Pons (tissue), 1 donor: ENCODE measurements around the gene NOP9.
A peak's percentile ranks its signal among the peaks of the same experiment; 100 is the strongest.

Experiments
- DNase-seq: peaks from one replicate; pipeline ENCODE4 v3.0.0-alpha.2; 2016; ENCODE audit warnings: low spot score

Gene NOP9

GRCh38 chr14:24262821-24263733 is 36.6 kb upstream of the NOP9 start, which contains the start of gene TGM1:
Gene TGM1, minus strand, starts transcription at chr14:24263177. Its CDS starts 825 bp downstream, at chr14:24262352.
- DNase-seq: no peak

GRCh38 chr14:24263848-24264247 is 35.8 kb upstream of the NOP9 start:
- no peak for DNase-seq

GRCh38 chr14:24264298-24264697 is 35.4 kb upstream of the NOP9 start:
- no peak for DNase-seq

- DNase-seq: no peak
Measured at GRCh38 chr14:24266344-24267244, 33.1 kb upstream of the NOP9 start.

DNA sequence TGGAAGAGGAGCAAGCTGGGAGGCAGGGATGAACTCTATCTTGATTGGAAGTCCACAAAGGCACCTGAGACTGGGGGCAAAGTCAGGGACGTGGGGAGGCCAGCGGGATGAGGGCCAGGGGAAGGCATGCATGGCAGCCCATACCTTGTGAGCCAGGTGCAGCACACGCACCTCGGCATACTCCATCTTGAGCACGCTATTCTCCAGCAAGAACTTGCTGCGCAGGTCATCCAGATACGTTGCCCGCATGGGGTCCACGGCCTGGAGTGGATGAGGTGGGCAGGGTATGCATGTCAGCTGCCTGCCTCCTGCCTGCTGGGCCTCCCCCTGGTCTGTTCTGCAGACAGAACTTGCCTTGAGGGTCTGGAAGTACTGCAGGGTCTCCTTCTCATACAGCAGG is 32.1 kb upstream of the NOP9 start:
- DNase-seq: no peak

DNA sequence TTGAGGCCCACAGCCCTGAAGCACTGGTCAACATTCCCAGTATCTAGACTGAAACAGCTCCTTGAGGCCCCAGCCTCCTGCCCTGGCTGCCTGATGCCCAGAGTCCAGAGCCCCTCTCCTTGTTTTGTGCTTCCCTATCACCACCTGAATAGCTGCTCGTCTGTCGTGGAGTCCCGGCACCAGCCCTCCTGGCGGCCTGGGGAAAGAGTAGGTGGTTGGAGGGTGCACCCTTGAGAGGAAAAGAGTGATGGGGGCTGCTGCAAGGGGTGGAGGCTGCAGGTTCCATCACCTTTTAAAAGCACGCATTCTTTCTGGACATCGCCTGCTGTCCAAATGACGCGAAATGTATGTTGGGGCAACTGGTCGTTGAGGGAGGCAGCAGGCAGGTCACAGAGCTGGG is 31.4 kb upstream of the NOP9 start:
- no peak for DNase-seq

DNA sequence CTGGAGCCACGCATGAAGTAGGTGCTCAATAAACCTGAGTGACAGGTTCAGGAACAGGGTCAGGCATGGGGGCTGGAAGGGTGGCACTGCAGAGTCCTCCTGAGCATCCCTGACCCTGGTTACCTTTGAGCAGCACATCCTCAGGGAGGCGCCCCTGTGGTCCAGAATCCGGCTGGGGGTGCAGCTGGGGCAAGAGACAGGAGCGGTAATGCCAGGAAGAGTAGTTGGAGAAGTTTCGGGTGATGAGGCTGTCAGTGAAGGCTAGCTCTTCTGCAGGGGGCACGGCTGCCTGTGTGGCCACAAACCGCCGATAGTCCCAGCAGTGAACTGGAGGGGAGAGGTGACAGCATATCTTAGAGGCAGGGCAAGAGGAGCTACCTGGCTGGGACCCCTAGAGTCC is 30.3 kb upstream of the NOP9 start:
- no peak for DNase-seq

DNA sequence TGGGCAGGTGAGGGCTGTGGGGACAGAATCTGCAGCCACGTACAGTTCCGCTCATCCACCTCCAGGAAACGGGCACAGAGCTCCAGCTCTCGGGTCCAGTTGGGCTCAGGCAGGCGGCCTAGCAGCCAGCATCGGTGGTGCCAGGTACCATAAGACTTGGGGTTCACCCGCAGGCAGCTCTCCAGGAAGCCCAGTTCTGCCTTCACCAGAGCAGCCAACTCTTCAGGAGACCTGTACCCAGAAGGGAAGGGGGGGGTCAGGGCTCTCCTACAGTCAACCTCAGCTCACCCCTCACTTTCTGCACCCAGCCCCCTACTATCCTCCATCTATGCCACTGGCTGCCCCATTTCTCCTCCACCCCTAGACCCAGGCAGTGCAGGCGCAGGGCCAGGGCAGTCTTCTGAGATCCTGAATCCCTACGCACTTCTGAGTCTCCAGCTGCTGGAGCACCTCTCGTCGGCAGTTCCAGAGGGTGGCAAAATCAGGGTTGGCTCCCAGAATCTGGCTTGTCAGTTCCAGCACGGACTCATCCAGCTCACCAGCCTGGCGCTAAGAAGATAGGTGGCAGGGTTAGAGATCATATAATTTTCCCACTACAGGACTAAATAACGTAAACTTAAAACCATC is 29.6 kb upstream of the NOP9 start:
- no peak for DNase-seq

DNA sequence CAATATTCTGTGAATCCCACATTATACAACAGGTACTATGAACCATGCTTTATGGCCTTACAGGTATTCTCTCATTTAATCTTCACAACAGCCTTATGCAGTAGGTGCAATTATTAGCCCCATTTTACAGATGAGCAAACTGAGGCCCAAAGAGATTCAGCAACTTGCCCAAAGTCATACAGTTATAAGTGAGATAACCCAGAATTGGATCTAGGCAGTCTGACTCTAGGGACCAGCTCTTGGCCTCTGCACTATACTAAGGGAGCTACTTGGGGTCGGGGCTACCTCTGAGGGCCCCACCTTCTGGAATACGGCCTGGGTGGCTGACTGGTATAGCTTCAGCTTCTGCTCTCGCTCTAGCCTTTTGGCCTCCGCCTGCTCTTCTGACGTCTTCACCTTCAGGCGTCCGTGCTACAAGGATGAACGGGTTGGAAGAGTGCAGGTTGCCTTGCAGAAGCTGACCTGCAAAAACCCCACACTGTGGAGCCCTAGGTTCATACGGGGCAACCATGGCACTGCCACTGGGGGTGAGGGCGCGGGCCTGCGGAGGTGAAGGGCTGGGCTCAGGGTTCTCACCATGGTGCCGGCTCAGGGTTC is 29.0 kb upstream of the NOP9 start:
- no peak for DNase-seq

DNA sequence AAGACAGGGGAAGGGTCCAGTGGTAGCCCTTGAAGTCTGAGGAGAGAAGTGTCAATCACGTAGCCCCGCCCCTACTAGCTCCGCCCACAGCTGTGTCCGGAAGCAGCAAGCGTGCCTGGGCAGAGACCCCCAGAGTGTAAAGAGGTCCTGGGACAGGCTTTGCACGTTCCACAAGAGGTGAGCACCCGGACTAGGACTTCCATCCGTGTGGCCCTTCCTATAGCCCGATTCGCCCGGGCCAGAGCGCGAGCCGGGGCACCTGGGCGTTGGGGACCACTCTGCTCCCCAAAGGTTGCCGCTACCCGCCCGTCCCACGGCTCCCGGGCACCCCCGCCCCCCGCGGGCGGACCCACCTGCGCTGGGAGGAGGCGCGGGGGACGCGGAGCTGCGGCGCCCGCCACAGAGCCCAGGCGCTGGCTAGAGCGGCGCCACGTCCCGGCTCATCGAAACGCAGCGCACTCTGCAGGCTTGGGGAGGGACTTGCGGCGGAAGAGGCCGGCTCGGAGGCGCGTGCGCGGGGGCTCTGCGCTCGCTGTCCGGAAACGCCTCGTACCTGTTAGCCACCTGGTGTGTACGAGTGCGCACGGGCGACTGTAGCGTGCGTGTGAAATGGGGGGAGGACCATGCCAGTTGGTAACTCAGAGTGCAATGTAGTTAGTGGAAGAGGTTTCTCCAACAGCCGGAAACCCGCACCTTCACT is 28.4 kb upstream of the NOP9 start, which contains the start of gene RABGGTA:
Gene RABGGTA (minus strand): TSS at position 464 of the 700 bp plus-strand sequence. CDS start 482 bp downstream, outside the sequence.
- DNase-seq: peak; percentile 78

GRCh38 chr14:24271834-24272263 is 27.8 kb upstream of the NOP9 start:
- DNase-seq: no peak

DNA sequence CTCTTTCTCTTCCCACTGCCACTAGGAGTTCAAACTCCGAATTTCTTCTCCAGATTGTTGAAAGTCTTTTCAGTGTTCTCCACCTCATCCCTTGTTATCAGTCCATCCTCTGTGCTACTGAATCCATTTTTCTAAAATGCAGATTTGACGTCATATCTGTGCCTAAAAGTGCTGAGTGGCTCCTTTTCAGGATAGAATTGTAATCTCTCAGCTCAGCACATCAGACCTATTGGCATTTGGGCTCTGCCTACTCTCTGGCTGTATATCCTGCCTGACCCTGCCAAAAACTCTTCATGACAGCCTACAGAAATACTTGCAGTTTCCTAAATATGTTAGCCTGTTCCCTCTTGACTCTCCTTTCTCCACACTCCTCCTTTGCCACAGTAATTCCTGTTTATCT is 27.2 kb upstream of the NOP9 start:
- DNase-seq: no peak

DNA sequence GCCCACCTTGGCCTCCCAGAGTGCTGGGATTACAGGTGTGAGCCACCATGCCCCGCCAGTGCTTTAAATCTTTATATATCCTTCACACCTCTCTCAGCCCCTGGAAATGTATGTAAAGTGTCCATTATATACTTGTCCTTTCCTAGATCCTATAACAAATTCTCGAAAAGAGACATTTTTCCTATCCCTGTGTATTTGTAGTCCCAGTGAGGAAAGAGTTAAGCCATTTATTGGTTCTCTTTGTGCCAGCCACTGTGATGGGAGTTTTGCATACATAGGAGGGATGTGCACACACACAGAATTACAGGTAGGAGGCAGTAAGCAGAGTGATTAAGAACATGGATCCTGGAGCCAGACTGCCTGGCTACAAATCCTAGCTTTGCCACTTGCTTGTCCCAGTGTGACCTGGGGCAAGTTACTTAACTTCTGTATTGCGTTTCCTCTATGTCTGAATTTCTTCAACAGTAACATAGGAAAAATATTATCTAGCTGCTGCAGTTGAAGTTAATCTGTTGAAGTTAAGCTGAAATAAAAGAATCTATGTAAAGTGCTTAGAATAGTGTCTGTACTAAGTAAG is 26.1 kb upstream of the NOP9 start:
- peak; percentile 9 for DNase-seq

GRCh38 chr14:24274101-24274543 is 25.5 kb upstream of the NOP9 start:
- peak; percentile 87 for DNase-seq

- no peak for DNase-seq
Measured at GRCh38 chr14:24277071-24277470, 22.6 kb upstream of the NOP9 start.

DNA sequence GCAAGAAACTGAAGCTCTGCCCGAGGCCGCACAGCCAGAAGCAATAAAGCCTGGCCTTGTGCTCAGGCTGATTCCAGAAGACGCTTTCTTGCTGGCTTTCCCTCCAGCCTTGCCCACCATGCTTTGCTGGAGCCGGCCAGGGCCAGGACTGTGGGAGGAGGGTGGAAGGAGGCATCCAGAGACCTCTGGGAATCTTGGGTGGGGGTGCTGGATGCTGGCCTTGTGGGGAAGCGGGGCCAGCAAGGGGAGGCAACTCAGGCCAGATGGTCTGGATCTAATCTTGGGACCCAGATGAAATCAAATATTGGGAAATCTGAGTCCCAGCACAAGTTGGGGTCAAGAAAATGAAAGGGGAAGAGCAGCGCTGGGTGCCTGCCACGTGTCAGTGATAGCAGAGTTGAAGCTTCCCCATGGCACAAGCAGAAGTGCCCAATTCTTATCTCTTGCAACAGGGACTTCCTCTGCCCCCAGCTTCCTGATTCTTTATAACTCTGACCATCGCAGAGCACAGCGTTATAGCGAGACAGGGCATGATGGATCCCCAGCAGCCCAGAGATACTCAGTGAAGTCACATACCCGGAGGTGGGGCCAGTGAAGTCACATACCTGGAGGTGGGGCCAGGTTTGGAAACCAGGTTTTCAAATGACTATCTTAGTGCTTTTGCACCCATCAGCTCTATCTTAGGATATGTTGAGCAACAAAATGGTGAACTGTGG is 21.9 kb upstream of the NOP9 start:
- DNase-seq: peak; percentile 65

GRCh38 chr14:24278424-24278823 is 21.2 kb upstream of the NOP9 start:
- DNase-seq: no peak

GRCh38 chr14:24279301-24280186 is 20.1 kb upstream of the NOP9 start:
- peak; percentile 70 for DNase-seq
